HG02642 (cell line): Measurements from ENCODE around the gene SSH2.

Source experiments
- ATAC-seq: cut with Tn5 transposase; IDR thresholded peaks from one replicate; pipeline ENCODE4 v1.9.1; 2021; ENCODE audit warnings: mild to moderate bottlenecking; ENCODE audit not compliant: unreplicated experiment, poor library complexity

The SSH2 gene

DNA sequence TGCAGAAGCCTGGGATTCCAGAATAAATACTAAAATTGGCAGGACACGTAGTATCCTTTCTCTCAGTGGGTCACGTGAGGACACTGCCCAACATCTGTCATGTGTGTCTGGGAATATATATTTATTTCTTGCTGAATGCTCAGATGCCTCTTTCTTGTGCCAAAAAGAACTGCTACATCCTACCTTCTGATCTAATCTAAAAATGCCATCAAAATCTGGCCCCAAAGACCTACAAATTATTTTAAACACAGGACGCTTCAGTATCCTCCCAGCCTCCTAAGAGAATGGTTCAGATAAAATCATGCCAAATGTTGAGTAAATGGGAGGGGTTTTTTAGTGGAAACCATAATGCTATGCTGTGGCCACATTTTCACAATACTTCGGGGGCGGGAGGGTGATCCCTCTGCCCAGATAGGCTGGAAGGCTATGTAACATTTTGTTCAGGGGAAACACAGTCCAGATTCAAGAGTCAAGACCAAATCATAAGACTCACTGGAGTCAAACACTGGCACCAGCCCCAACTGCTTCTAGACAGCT is 284.4 kb downstream of the SSH2 start:
- ATAC-seq = no peak

- no peak for ATAC-seq
Observed at GRCh38 chr17:29643817-29644160, 286.2 kb downstream of the SSH2 start.

GRCh38 chr17:29642171-29642611 is 287.8 kb downstream of the SSH2 start:
- ATAC-seq = no peak

GRCh38 chr17:29640981-29641642 is 288.9 kb downstream of the SSH2 start:
- no peak for ATAC-seq

DNA sequence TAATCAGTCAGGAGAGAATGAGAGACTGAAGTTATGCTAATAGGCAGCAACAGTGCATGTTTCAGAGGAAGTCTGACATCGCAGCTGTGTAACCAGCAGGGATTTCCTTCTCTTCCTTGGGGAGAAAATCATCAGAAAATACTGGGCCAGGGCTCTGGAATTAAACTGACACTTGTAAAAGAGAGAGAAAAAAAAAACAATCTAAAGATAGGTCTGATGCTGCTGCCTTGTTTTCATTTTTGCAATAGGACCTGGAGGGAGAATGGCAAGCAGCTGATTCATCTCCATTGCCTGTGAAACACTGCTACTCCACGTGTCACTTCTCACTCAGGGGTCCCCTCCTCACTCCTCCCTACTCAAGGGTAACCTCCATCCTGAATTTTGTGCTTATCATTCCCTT is 289.6 kb downstream of the SSH2 start:
- ATAC-seq = no peak

DNA sequence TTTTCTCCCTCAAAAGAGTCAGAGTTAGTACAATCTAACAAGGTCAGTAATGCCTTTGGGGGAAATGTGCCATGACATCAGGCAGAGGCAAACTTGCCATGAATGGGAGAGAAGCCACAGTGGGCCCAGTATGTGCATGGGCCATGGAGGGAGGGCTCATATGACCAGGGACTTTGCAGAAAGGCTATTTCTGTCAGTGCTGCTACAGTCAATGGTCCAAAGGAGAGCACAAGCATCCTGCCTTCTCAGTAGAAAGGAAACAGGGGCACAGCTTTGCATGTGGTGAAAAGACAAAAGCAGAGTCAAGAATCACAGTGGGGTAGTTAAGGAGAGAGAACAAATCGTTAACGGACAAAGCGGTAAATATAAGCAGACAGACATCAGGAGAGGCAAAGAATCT is 296.1 kb downstream of the SSH2 start:
- ATAC-seq = no peak

DNA sequence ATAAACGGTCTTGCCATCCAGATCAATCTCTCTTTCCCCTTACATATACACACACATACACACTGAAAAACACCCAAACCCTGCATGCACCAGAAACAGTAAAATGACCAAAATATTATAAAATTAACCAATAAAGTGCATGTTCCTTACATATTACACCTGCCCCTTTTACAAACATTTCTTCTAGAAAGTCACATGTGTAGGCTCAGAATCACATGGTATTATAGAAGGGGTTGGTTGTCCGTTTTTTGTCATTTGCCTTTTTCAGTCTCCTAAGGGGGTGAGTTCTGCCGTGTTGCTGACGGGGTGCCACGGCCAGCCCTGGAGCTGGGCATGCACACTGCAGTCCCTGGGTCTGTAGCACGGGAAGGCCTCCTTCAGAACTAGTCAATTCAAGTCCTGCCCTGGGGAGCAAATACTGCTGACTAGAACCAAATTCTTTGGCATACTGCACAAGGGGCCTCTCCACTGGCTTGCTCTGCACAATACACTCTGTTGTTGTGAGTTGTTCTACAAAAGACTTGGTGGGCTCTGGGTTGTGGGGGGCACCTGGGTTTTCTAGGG is 299.3 kb downstream of the SSH2 start:
- ATAC-seq = no peak

GRCh38 chr17:29629839-29630238 is 300.2 kb downstream of the SSH2 start:
- ATAC-seq = no peak

DNA sequence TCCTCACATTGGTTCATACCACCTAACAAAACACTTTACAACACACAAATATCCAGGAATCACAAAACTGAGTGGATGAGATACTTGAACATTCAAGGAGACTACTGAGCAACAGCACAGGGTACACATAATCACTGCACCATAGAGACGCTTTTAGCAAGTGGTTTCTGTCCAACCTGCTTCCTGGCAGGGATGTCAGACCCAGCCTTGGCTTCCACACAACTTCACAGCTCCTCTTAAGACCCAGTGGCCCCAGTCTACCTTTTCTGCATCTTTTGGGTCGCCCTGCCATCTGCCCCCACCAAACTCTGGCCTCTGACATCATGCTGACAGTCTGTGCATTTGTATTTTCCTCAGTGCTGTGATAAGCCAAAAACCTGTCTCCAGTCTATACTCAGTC is 301.4 kb downstream of the SSH2 start:
- no peak for ATAC-seq

- ATAC-seq = no peak
Observed at GRCh38 chr17:29627951-29628350, 302.1 kb downstream of the SSH2 start.

- ATAC-seq = no peak
Observed at GRCh38 chr17:29625037-29625750, 304.8 kb downstream of the SSH2 start.

DNA sequence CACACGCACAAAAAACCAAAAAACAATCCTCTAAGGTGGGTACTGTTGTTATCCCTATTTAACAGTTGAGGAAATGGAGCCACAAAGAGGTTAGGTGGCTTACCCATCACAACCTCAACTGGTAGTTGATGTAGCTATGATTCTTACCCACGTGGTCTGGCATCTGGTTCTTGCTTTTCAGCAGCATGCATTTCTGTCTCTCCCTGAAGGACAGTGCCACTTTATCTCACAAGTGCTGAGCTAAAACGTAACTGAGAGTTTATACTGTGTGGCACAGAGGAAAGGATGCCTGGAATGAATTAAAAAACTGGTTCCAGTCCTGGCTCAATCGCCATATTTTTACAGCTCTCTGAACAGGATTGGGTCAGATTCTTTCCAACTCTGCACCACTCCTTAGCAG is 305.4 kb downstream of the SSH2 start:
- no peak for ATAC-seq

GRCh38 chr17:29623283-29623647 is 306.8 kb downstream of the SSH2 start:
- ATAC-seq = no peak

GRCh38 chr17:29622337-29623282 is 307.4 kb downstream of the SSH2 start, which contains the start of gene CORO6:
TSS of gene CORO6 (minus strand) at chr17:29622912. CDS start at chr17:29621421, 1,491 bp downstream.
- ATAC-seq = peak; percentile 59

- ATAC-seq = no peak
Observed at GRCh38 chr17:29621751-29622194, 308.3 kb downstream of the SSH2 start.

DNA sequence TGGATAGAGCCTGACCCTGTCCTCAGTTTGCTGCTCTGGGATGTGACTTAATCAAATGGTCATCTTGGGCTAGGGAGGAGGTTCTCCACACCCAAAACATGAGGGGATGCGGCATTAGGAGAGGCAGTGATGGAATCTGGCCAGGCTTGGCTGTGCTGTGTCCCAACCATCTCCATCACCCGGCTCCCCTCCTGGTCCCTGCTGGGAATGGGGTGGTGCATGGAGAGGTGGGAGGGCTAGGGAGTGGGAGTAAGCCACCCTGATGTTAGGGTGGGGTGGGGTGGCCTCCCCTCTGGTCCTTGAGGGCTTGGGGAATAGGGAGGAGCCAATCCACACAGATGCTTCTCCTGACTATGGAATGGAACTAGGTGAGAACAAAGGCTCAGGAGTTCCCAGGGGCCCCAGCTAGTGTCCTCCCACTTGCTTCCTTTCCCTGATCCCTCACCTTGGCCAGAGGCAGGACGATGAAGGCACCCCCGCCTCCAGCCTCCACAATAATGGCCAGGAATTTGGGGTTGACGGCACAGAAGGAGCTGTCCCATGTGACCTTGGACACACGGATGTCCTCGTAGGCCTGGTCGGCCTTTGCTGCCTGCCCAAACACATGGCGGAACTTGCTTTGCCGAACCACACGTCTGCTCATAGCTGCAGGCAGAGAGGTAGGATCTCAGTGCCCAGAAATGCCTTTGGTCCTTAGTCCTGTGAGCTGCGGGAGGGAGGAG is 309.1 kb downstream of the SSH2 start:
- no peak for ATAC-seq

DNA sequence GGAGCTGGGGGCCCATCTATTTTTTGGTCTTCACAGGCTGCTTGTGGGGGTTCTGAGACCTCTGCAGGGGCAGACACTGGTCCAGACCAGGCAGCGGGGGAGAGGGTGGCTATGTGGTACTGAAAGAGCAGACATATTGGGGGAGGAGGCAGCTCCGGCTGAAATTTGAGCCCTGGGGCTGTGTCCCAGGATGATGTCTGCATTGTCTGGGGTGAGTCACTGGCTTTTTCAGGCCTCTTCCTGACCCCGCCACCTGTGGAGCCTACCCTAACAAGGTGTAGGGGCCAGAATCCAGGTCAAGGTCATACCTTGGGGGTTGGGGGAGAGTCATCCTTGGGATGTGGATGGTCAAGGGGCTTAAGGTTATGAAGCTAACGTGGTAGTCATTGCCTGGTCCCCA is 309.8 kb downstream of the SSH2 start:
- ATAC-seq = no peak

- no peak for ATAC-seq
Observed at GRCh38 chr17:29619251-29619650, 310.8 kb downstream of the SSH2 start.

DNA sequence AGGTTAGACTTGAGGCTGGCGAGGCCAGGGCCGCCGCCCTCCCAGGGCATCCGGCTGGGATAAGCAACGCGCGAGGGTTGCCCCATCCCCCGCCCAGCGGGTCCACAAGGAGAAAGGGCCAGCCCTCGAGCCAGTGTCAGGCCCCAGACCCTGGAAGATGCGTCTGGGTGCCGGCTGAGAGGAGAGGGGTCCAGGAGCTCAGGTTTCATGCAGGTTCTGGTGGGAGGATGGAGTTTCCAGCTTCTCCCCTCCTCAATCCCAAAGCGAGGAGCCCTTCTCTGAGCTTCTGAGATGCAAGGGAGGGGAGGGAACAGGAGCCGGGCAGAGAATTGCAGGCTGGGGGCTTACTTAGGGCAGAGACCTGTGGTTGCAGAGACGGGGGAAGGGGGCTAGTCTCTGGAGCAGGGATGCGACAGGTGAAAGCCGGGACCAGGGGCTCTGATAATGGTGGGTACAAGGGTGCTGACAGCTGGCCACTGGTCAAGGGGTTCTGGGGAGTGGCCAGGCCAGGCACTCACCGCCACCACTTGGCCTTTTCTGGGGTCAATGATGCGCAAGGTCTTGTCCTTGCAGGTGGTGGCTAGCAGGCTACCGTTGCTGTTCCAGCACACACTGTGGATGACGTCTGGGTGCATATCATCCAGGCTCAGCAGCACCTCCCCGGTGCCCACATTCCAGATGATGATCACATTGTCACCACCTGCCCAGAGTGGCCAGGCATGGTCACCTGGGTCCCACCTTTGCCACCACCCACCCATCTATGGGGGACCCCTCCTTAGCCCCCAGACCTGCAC is 311.6 kb downstream of the SSH2 start:
- no peak for ATAC-seq
